Gastroesophageal sphincter (tissue), 4 donors: ENCODE measurements around the gene ZNF19. TPM values are rescaled to one million over a fixed set of nuclear protein-coding genes. Genes with fewer than 3 reads are reported as not detected.

ENCODE experiments used
- ATAC-seq: fragments of 150-250 bp; one replicate; pipeline ENCODE4 v1.9.1; 2016; ENCODE audit warnings: mild to moderate bottlenecking, moderate library complexity
- H3K27ac ChIP-seq, 4 donors: fragments of 200-600 bp; sonication (generic) in 3 of 4; 1 replicate in 3 of 4; 2 replicates in 1 of 4; pipeline ENCODE4 v1.5.1; 2016 to 2019
- H3K27me3 ChIP-seq: fragments of 200-600 bp; sonication (generic); one replicate; pipeline ENCODE4 v1.5.1; 2019
- H3K36me3 ChIP-seq, 2 donors: fragments of 200-600 bp; sonication (generic); one replicate each; pipeline ENCODE4 v1.5.1; 2019; ENCODE audit warnings: control low read depth in 1 of 2
- H3K4me1 ChIP-seq, 3 donors: fragments of 200-600 bp; sonication (generic); 1 replicate in 2 of 3; 2 replicates in 1 of 3; pipeline ENCODE4 v1.5.1; 2016 to 2019; ENCODE audit warnings: control low read depth in 2 of 3
- H3K4me3 ChIP-seq, 2 donors: fragments of 200-600 bp; sonication (generic); one replicate each; pipeline ENCODE4 v1.5.1; 2019; ENCODE audit warnings: mild to moderate bottlenecking in 1 of 2, moderate library complexity in 1 of 2
- H3K9me3 ChIP-seq, 3 donors: fragments of 200-600 bp; sonication (generic); one replicate each; pipeline ENCODE4 v1.5.1; 2017 to 2019; ENCODE audit warnings: control low read depth in 2 of 3
- EP300 ChIP-seq: sonication (generic); formaldehyde crosslinking; IDR thresholded peaks from one replicate; pipeline ENCODE4 v1.6.1; 2017; ENCODE audit warnings: antibody characterized with exemption, mild to moderate bottlenecking
- POLR2A ChIP-seq, 2 donors: fragments of 450-650 bp; IDR thresholded peaks; one replicate each; pipeline ENCODE4 v1.6.1; 2017; ENCODE audit warnings: antibody characterized with exemption in 2 of 2, mild to moderate bottlenecking in 2 of 2, moderate library complexity in 1 of 2
- POLR2AphosphoS5 ChIP-seq: sonication (generic); formaldehyde crosslinking; IDR thresholded peaks from one replicate; pipeline ENCODE4 v1.6.1; 2017; ENCODE audit warnings: antibody characterized with exemption
- WGBS, 2 donors: methylation state at CpG; one replicate each; pipeline ENCODE4 v1.1.5; 2018; ENCODE audit warnings: low coverage in 1 of 2; 5-methylcytosine and 5-hydroxymethylcytosine counted together
- total RNA-seq, 4 donors: library from RNA; depleted of rRNA; stranded (reverse); fragments of >200 nt; gene quantifications; one replicate each; pipeline ENCODE4 v1.1.0, GENCODE V29; 2016
- TF ChIP-seq, protein P1 (sequence below), 4 experiments: fragments of 200-600 bp in 2 of 4; fragments of 450-650 bp in 2 of 4; sonication (generic) in 1 of 4; IDR thresholded peaks; one replicate each; pipeline ENCODE4 v1.5.1; 2017 to 2019; ENCODE audit warnings: antibody characterized with exemption in 4 of 4, mild to moderate bottlenecking in 2 of 4, moderate library complexity in 2 of 4

ZNF19 gene
- total RNA-seq, 4 donors from 2014 or later: 2.2 to 7.6 (median 4.2) TPM

DNA sequence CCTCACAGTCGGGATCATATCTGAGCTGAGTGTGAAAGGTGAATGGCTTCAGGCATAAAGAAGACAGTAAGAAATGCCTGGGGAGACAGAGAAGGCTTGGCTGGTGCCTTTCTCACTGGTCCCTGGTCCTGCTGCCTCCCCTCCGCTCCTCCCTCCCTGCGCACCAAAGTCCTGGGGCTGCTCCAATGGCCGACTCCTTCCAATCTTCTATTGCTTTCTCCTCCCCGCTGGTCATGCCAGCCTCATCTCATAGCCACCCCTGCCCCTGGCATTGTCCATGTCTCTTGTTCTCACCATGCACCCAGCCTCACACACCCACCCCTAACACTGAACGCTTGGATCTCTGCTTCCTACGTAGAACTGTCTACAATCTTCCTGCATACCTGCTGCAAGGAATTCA lies 65.3 kb downstream of the ZNF19 start:
- Histone ChIP-seq H3K4me3 (no peak overlapping the region), H3K27me3 (peaks cover 77% of the 10 kb centered on the region), H3K36me3 (no peaks in the 10 kb centered on the region), H3K9me3 (peaks cover 0 to 19% (median 0%) of the 10 kb centered on the region in 3 donors), H3K27ac (no peak overlapping the region), H3K4me1 (no peaks in the 10 kb centered on the region)
- TF ChIP-seq, protein P1, sequence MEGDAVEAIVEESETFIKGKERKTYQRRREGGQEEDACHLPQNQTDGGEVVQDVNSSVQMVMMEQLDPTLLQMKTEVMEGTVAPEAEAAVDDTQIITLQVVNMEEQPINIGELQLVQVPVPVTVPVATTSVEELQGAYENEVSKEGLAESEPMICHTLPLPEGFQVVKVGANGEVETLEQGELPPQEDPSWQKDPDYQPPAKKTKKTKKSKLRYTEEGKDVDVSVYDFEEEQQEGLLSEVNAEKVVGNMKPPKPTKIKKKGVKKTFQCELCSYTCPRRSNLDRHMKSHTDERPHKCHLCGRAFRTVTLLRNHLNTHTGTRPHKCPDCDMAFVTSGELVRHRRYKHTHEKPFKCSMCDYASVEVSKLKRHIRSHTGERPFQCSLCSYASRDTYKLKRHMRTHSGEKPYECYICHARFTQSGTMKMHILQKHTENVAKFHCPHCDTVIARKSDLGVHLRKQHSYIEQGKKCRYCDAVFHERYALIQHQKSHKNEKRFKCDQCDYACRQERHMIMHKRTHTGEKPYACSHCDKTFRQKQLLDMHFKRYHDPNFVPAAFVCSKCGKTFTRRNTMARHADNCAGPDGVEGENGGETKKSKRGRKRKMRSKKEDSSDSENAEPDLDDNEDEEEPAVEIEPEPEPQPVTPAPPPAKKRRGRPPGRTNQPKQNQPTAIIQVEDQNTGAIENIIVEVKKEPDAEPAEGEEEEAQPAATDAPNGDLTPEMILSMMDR (IDR thresholded peaks at IDR 0.05): no peak
- TF ChIP-seq EP300: no peak
- TF ChIP-seq POLR2A (IDR thresholded peaks at IDR 0.05): no peak
- TF ChIP-seq POLR2AphosphoS5: no peak
- 72 to 76% methylated on average over 3 to 5 of the region's 7 CpGs for WGBS, 2 donors
- no peak for ATAC-seq

Other genes starting within 250 kb of the ZNF19 start
- gene CMTR2, start 199.9 kb downstream of the ZNF19 start, total RNA-seq: 10 to 100 TPM; 10.6 to 30.2 (median 22.7) TPM
- gene CALB2, start 130.6 kb downstream of the ZNF19 start, total RNA-seq: 1 to 10 TPM in 1 of 4 donors, under 1 TPM in 1, not detected in 2; 0.85 to 2.8 TPM
- gene TLE7, start 47.3 kb downstream of the ZNF19 start, total RNA-seq: not detected
- gene ZNF23, start 27.1 kb downstream of the ZNF19 start, total RNA-seq: 10 to 100 TPM; 11.0 to 23.0 (median 14.6) TPM
- gene CHST4, start 37.1 kb upstream of the ZNF19 start, total RNA-seq: 1 to 10 TPM in 1 of 4 donors, under 1 TPM in 1, not detected in 2; 0.15 to 4.3 TPM
- gene TAT, start 87.8 kb upstream of the ZNF19 start, total RNA-seq: not detected
- gene MARVELD3, start 136.9 kb upstream of the ZNF19 start, total RNA-seq: 1 to 10 TPM in 1 of 4 donors, not detected in 3; 1.4 TPM
- 10 to 100 TPM; 16.0 to 21.1 (median 18.2) TPM for gene PHLPP2, start 235.4 kb upstream of the ZNF19 start, total RNA-seq